ENCODE data around the gene SRSF5. TPM values are rescaled to one million over a fixed set of nuclear protein-coding genes. Genes with fewer than 3 reads are reported as not detected.

The SRSF5 gene
- total and polyA plus RNA-seq, 2 donors (not counting 1 experiment from before 2014, with no cell fraction given), result 701 to 768 TPM

- no peak for TF ChIP-seq EZH2 (IDR thresholded peaks at IDR 0.05; ENCODE audit: borderline replicate concordance, insufficient read depth, low read depth, low read length, poor library complexity, severe bottlenecking)
- TF ChIP-seq CTCF (IDR thresholded peaks at IDR 0.05), result no peak
- Histone ChIP-seq H3K79me2 (ENCODE audit: control insufficient read depth, insufficient read depth, low read length) (no peaks in the 10 kb centered on the region), H3K4me2 (replicated peaks; ENCODE audit: low read depth, low read length, poor library complexity, severe bottlenecking) (no peak overlapping the region), H3K4me1 (ENCODE audit: control insufficient read depth in 2 of 2, insufficient read depth in 2 of 2, low read length in 2 of 2) (no peaks in the 10 kb centered on the region), H2AFZ (ENCODE audit: insufficient read depth, low read depth, low read length, poor library complexity, severe bottlenecking) (no peak overlapping the region), H3K4me3 (ENCODE audit: control extremely low read depth in 1 of 5, extremely low read depth in 1 of 5, insufficient read depth in 1 of 5, low read depth in 2 of 5, low read length in 4 of 5) (no peak overlapping the region), H3K9ac (ENCODE audit: low read length) (no peak overlapping the region), H3K9me3 (ENCODE audit: control extremely low read depth in 1 of 3, control insufficient read depth in 2 of 3, insufficient read depth in 1 of 3, low read length in 2 of 3) (no peaks in the 10 kb centered on the region), H3K27ac (ENCODE audit: low read length in 2 of 2) (no peak overlapping the region), H4K20me1 (ENCODE audit: control insufficient read depth, insufficient read depth, low read length, poor library complexity, severe bottlenecking) (no peaks in the 10 kb centered on the region), H3K36me3 (replicated peaks in 1 of 2; ENCODE audit: control extremely low read depth in 1 of 2, control insufficient read depth in 1 of 2, extremely low read depth in 1 of 2, insufficient read depth in 2 of 2, low read length in 1 of 2) (no peaks in the 10 kb centered on the region), H3K27me3 (replicated peaks in 1 of 4; ENCODE audit: control extremely low read depth in 1 of 4, control insufficient read depth in 3 of 4, insufficient read depth in 4 of 4, low read length in 3 of 4) (no peaks in the 10 kb centered on the region)
- WGBS (ENCODE audit: insufficient coverage), result no CpG with 5 or more reads among the region's 2 CpGs
- CTCF ChIA-PET, result no interaction called here
- Mint-ChIP-seq H3K27ac (no peak overlapping the region), H3K27me3 (no peaks in the 10 kb centered on the region), H3K4me1 (peaks cover 7% of the 10 kb centered on the region), H3K4me3 (no peak overlapping the region), H3K9me3 (ENCODE audit: insufficient read depth) (no peaks in the 10 kb centered on the region)
- ATAC-seq (ENCODE audit: low read depth), result no peak
- POLR2A ChIA-PET, result no interaction called here
- DNase-seq, result no peak
- intact Hi-C loops (cut with micrococcal nuclease), result no loop called here
Measured at GRCh38 chr14:69750495-69750894, 16.4 kb upstream of the SRSF5 start.

DNA sequence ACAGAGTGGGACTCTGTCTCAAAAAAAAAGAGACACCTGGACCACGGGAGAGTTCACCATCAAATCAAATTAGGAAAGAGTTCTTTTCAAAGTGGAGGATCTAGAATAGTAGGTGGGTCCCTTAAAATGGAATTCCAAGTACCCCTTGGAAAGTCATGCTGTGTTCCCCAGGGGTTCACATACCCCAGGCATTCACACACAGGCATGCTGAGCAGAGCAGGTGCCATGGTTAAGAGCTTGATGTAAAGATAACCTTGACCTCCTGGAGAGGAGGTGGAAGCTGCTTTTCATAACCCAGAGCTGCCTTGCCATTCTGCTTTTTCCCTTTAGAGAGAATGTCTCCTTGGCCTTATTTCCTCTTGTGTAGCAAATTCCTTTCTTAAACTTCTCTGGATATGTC is 14.2 kb upstream of the SRSF5 start:
- no CpG with 5 or more reads among the region's 1 CpG for WGBS (ENCODE audit: insufficient coverage)
- Histone ChIP-seq H3K9me3 (ENCODE audit: control extremely low read depth in 1 of 3, control insufficient read depth in 2 of 3, insufficient read depth in 1 of 3, low read length in 2 of 3) (no peaks in the 10 kb centered on the region), H3K79me2 (ENCODE audit: control insufficient read depth, insufficient read depth, low read length) (no peaks in the 10 kb centered on the region), H3K36me3 (replicated peaks in 1 of 2; ENCODE audit: control extremely low read depth in 1 of 2, control insufficient read depth in 1 of 2, extremely low read depth in 1 of 2, insufficient read depth in 2 of 2, low read length in 1 of 2) (no peaks in the 10 kb centered on the region), H3K27me3 (replicated peaks in 1 of 4; ENCODE audit: control extremely low read depth in 1 of 4, control insufficient read depth in 3 of 4, insufficient read depth in 4 of 4, low read length in 3 of 4) (no peaks in the 10 kb centered on the region), H3K4me3 (ENCODE audit: control extremely low read depth in 1 of 5, extremely low read depth in 1 of 5, insufficient read depth in 1 of 5, low read depth in 2 of 5, low read length in 4 of 5) (no peak overlapping the region), H3K4me2 (replicated peaks; ENCODE audit: low read depth, low read length, poor library complexity, severe bottlenecking) (no peak overlapping the region), H3K27ac (ENCODE audit: low read length in 2 of 2) (no peak overlapping the region), H4K20me1 (ENCODE audit: control insufficient read depth, insufficient read depth, low read length, poor library complexity, severe bottlenecking) (no peaks in the 10 kb centered on the region), H2AFZ (ENCODE audit: insufficient read depth, low read depth, low read length, poor library complexity, severe bottlenecking) (no peak overlapping the region), H3K9ac (ENCODE audit: low read length) (no peak overlapping the region), H3K4me1 (ENCODE audit: control insufficient read depth in 2 of 2, insufficient read depth in 2 of 2, low read length in 2 of 2) (no peaks in the 10 kb centered on the region)
- ChIA-PET CTCF (interaction anchor here (0.8 to 1.3 kb wide), 2 partner anchors 9 to 152 kb away, joined by 3 read pairs; no protein-coding TSS in a partner anchor), POLR2A (interaction anchor here (0.7 kb wide), 1 partner anchor 402 kb away, joined by 3 read pairs; no protein-coding TSS in a partner anchor)
- Mint-ChIP-seq H3K9me3 (ENCODE audit: insufficient read depth) (no peaks in the 10 kb centered on the region), H3K27me3 (no peaks in the 10 kb centered on the region), H3K4me3 (no peak overlapping the region), H3K27ac (no peak overlapping the region), H3K4me1 (peaks cover 7% of the 10 kb centered on the region)
- DNase-seq (no peak), ATAC-seq (ENCODE audit: low read depth) (no peak)
- intact Hi-C loops (cut with micrococcal nuclease), result no loop called here
- no peak for TF ChIP-seq EZH2 (IDR thresholded peaks at IDR 0.05; ENCODE audit: borderline replicate concordance, insufficient read depth, low read depth, low read length, poor library complexity, severe bottlenecking)
- TF ChIP-seq CTCF (IDR thresholded peaks at IDR 0.05), result no peak
